CD14-positive monocyte (primary cell): Measurements from ENCODE around the gene CFAP74. TPM values are rescaled to one million over a fixed set of nuclear protein-coding genes. Genes with fewer than 3 reads are reported as not detected.

Source experiments
- DNase-seq, 3 donors: peaks; one replicate each; pipeline ENCODE4 v3.0.0-alpha.2; 2011 to 2022
- H2AFZ ChIP-seq: 2 replicates; pipeline ENCODE4 v1.6.0; 2012; ENCODE audit warnings: mild to moderate bottlenecking, low read depth, low read length, inconsistent platforms; ENCODE audit not compliant: insufficient read depth, poor library complexity, severe bottlenecking
- H3K27ac ChIP-seq, 2 donors: 1 replicate in 1 of 2; 2 replicates in 1 of 2; pipeline ENCODE4 v1.5.1; 2012 to 2013; ENCODE audit warnings: low read length in 2 of 2, control low read depth in 1 of 2, inconsistent platforms in 1 of 2, low read depth in 1 of 2, mild to moderate bottlenecking in 1 of 2
- H3K27me3 ChIP-seq, 2 donors: one replicate each; pipeline versions ENCODE4 v1.6.0 to v1.6.1; 2011 to 2013; ENCODE audit warnings: low read length in 2 of 2; ENCODE audit not compliant: control insufficient read depth in 2 of 2, insufficient read depth in 2 of 2
- H3K36me3 ChIP-seq, 2 donors: replicated peaks in 1 of 2; 1 replicate in 1 of 2; 2 replicates in 1 of 2; pipeline versions ENCODE4 v1.5.1 to v1.6.1; 2012 to 2013; ENCODE audit warnings: low read length in 2 of 2, control low read depth in 1 of 2, inconsistent platforms in 1 of 2, mild to moderate bottlenecking in 1 of 2; ENCODE audit not compliant: insufficient read depth in 2 of 2, control insufficient read depth in 1 of 2
- H3K4me1 ChIP-seq, 2 donors: 1 replicate in 1 of 2; 2 replicates in 1 of 2; pipeline versions ENCODE4 v1.5.1 to v1.6.1; 2012 to 2013; ENCODE audit warnings: low read length in 2 of 2, control low read depth in 1 of 2, inconsistent platforms in 1 of 2, mild to moderate bottlenecking in 1 of 2, moderate library complexity in 1 of 2; ENCODE audit not compliant: insufficient read depth in 2 of 2, control insufficient read depth in 1 of 2
- H3K4me2 ChIP-seq: replicated peaks from 2 replicates; pipeline ENCODE3; 2012; ENCODE audit warnings: low read length, moderate library complexity, mild to moderate bottlenecking; ENCODE audit not compliant: poor library complexity, severe bottlenecking; ENCODE audit errors: extremely low read depth
- H3K4me3 ChIP-seq, 3 experiments: fragments of 200-600 bp in 1 of 3; sonication (generic) in 1 of 3; replicated peaks in 1 of 3; 1 replicate in 2 of 3; 2 replicates in 1 of 3; pipeline ENCODE4 v1.5.1; 2011 to 2013; ENCODE audit warnings: low read length in 3 of 3, mild to moderate bottlenecking in 3 of 3, control low read depth in 2 of 3, low read depth in 2 of 3, inconsistent platforms in 1 of 3, moderate library complexity in 1 of 3
- H3K79me2 ChIP-seq: 2 replicates; pipeline ENCODE4 v1.6.0; 2012; ENCODE audit warnings: mild to moderate bottlenecking, control low read depth, inconsistent platforms, low read length, moderate library complexity; ENCODE audit not compliant: insufficient read depth
- H3K9ac ChIP-seq: 2 replicates; pipeline ENCODE4 v1.6.0; 2017; ENCODE audit warnings: low read length, mild to moderate bottlenecking; ENCODE audit not compliant: insufficient read depth, poor library complexity, severe bottlenecking
- H3K9me3 ChIP-seq, 2 donors: replicated peaks in 1 of 2; 1 replicate in 1 of 2; 2 replicates in 1 of 2; pipeline versions ENCODE4 v1.5.1 to v1.6.1; 2012 to 2013; ENCODE audit warnings: low read length in 2 of 2, control low read depth in 1 of 2; ENCODE audit not compliant: control insufficient read depth in 1 of 2, insufficient read depth in 1 of 2
- H4K20me1 ChIP-seq: 2 replicates; pipeline ENCODE4 v1.6.0; 2012; ENCODE audit warnings: mild to moderate bottlenecking, low read length, control low read depth, moderate library complexity; ENCODE audit not compliant: insufficient read depth
- H3K27ac Mint-ChIP-seq, 7 donors: one replicate each; pipeline ENCODE4 v1.8.0; 2020; ENCODE audit warnings: mild to moderate bottlenecking in 7 of 7, mixed read lengths in 7 of 7, moderate library complexity in 6 of 7, inconsistent platforms in 2 of 7
- H3K27me3 Mint-ChIP-seq, 3 donors: one replicate each; pipeline ENCODE4 v1.8.0; 2021 to 2022; ENCODE audit warnings: low read depth in 3 of 3, mild to moderate bottlenecking in 3 of 3, mixed read lengths in 3 of 3, moderate library complexity in 3 of 3, inconsistent platforms in 1 of 3
- H3K36me3 Mint-ChIP-seq, 2 donors: one replicate each; pipeline ENCODE4 v1.8.0; 2020; ENCODE audit warnings: mixed read lengths in 2 of 2, inconsistent platforms in 1 of 2, mild to moderate bottlenecking in 1 of 2
- H3K4me1 Mint-ChIP-seq: one replicate; pipeline ENCODE4 v1.8.0; 2020; ENCODE audit warnings: mild to moderate bottlenecking, mixed read lengths
- H3K4me3 Mint-ChIP-seq, 2 donors: one replicate each; pipeline ENCODE4 v1.8.0; 2020; ENCODE audit warnings: mild to moderate bottlenecking in 2 of 2, mixed read lengths in 2 of 2, moderate library complexity in 1 of 2
- H3K9me3 Mint-ChIP-seq, 7 donors: one replicate each; pipeline ENCODE4 v1.8.0; 2020 to 2022; ENCODE audit warnings: mixed read lengths in 7 of 7, mild to moderate bottlenecking in 6 of 7, moderate library complexity in 6 of 7, inconsistent platforms in 2 of 7
- WGBS: methylation state at CpG from one replicate; pipeline ENCODE4 v1.1.5; 2013; ENCODE audit warnings: missing lambda C conversion rate; ENCODE audit not compliant: insufficient coverage; 5-methylcytosine and 5-hydroxymethylcytosine counted together
- intact Hi-C, 2 donors: fragments of 100-400 bp; cut with micrococcal nuclease; formaldehyde crosslinking; loops; one replicate each; pipeline versions ENCODE4 v1.15.0 to v1.15.1; 2023
- polyA plus RNA-seq, 3 donors: library from polyadenylated mRNA; depleted of rRNA in 1 of 3; unstranded in 2 of 3; stranded (reverse) in 1 of 3; fragments of 300-500 nt in 2 of 3; fragments of >200 nt in 1 of 3; fragmentation: Illumina TruSeq in 2 of 3; gene quantifications; 1 replicate in 2 of 3; 2 replicates in 1 of 3; pipeline ENCODE4 v1.2.3, GENCODE V29; 2012 to 2021
- TF ChIP-seq, protein P1 (sequence below): fragments of 200-600 bp; IDR thresholded peaks from one replicate; pipeline ENCODE4 v1.8.0; 2022; ENCODE audit warnings: antibody characterized with exemption, mild to moderate bottlenecking

CFAP74 gene
- polyA plus RNA-seq, 3 donors: not detected

- Histone ChIP-seq H3K27ac (no peak overlapping the region), H3K79me2 (no peaks in the 10 kb centered on the region), H3K4me2 (no peak overlapping the region), H3K9me3 (peaks cover 0 to 2% of the 10 kb centered on the region in 2 donors), H3K9ac (no peak overlapping the region), H4K20me1 (no peaks in the 10 kb centered on the region), H3K4me1 (peaks cover 0 to 2% of the 10 kb centered on the region in 2 donors), H3K36me3 (no peaks in the 10 kb centered on the region), H3K4me3 (no peak overlapping the region), H3K27me3 (peaks cover 0 to 3% of the 10 kb centered on the region in 2 donors), H2AFZ (no peak overlapping the region)
- Mint-ChIP-seq H3K27ac (no peak overlapping the region), H3K4me1 (no peaks in the 10 kb centered on the region), H3K27me3 (peaks cover 14 to 29% (median 22%) of the 10 kb centered on the region in 3 donors), H3K36me3 (no peaks in the 10 kb centered on the region), H3K4me3 (no peak overlapping the region), H3K9me3 (peaks cover 0 to 7% (median 0%) of the 10 kb centered on the region in 7 donors)
- no peak for DNase-seq
- WGBS: 87% methylated on average over 10 of the region's 10 CpGs
- intact Hi-C loops: no loop called here
- TF ChIP-seq, protein P1, sequence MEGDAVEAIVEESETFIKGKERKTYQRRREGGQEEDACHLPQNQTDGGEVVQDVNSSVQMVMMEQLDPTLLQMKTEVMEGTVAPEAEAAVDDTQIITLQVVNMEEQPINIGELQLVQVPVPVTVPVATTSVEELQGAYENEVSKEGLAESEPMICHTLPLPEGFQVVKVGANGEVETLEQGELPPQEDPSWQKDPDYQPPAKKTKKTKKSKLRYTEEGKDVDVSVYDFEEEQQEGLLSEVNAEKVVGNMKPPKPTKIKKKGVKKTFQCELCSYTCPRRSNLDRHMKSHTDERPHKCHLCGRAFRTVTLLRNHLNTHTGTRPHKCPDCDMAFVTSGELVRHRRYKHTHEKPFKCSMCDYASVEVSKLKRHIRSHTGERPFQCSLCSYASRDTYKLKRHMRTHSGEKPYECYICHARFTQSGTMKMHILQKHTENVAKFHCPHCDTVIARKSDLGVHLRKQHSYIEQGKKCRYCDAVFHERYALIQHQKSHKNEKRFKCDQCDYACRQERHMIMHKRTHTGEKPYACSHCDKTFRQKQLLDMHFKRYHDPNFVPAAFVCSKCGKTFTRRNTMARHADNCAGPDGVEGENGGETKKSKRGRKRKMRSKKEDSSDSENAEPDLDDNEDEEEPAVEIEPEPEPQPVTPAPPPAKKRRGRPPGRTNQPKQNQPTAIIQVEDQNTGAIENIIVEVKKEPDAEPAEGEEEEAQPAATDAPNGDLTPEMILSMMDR: no peak
Observed at GRCh38 chr1:1965546-1965945, 38.0 kb downstream of the CFAP74 start.

DNA sequence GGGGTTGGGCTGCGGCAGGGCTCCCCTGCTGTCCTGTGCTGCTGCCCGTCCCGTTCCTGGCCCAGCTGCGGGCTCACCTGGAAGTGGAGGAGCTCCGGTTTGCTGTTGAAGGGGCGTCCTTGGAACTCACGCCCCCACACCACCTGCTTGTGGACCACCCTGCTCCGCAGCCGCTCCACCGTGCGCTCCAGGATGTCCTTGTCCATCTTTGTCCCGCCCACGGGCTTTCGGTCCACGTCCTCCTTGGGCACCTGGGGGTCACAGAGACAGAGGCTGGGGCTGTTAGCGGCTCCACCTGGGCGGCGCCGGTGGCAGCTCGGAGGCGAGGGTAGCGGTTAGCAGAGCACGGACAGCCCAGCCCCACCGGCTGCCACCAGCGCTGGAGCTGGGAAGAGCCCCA is 38.8 kb downstream of the CFAP74 start:
- H3K27me3 ChIP-seq: peaks cover 0 to 5% of the 10 kb centered on the region in 2 donors
- no peaks in the 10 kb centered on the region for H3K9me3 ChIP-seq
- H3K27ac Mint-ChIP-seq: no peak overlapping the region
- no peak overlapping the region for H3K4me2 ChIP-seq
- H4K20me1 ChIP-seq: no peaks in the 10 kb centered on the region
- DNase-seq: no peak
- intact Hi-C loops: loop anchor here (5.0 kb wide), 2 partner anchors 77 to 82 kb away; no protein-coding TSS in a partner anchor
- H3K9ac ChIP-seq: no peak overlapping the region
- H3K27ac ChIP-seq: no peak overlapping the region
- H3K4me1 ChIP-seq: peaks cover 3 to 5% of the 10 kb centered on the region in 2 donors
- no peaks in the 10 kb centered on the region for H3K79me2 ChIP-seq
- H3K36me3 ChIP-seq: no peaks in the 10 kb centered on the region
- H3K4me1 Mint-ChIP-seq: no peaks in the 10 kb centered on the region
- peaks cover 0 to 7% (median 0%) of the 10 kb centered on the region in 7 donors for H3K9me3 Mint-ChIP-seq
- TF ChIP-seq, protein P1: no peak
- no peak overlapping the region for H3K4me3 Mint-ChIP-seq
- H3K27me3 Mint-ChIP-seq: peaks cover 14 to 36% (median 23%) of the 10 kb centered on the region in 3 donors
- WGBS: 78% methylated on average over 23 of the region's 25 CpGs
- H3K36me3 Mint-ChIP-seq: no peaks in the 10 kb centered on the region
- no peak overlapping the region for H2AFZ ChIP-seq
- H3K4me3 ChIP-seq: no peak overlapping the region
